Natural killer cell treated with Interleukin-12 subunit alpha and Interleukin-12 subunit beta and Interleukin-15 and Interleukin-18, amount 100 ng/mL, for 72 hours (primary cell): ENCODE results near the gene DEFB121. TPM values are rescaled to one million over a fixed set of nuclear protein-coding genes. Genes with fewer than 3 reads are reported as not detected.
"Not testable (repeated sequence)": the region's sequence is repeated elsewhere in the genome, so short reads cannot be mapped to it uniquely, and the experiment has no call there.

Experiments
- ATAC-seq, 2 donors: fragments of 150-1000 bp; cut with Tn5 transposase in 1 of 2; sonication (Bioruptor Pico), chemical (Tn5 transposase) in 1 of 2; 2 replicates each; pipeline ENCODE4 v1.10.0; 2021
- DNase-seq: peaks from one replicate; pipeline ENCODE4 v3.0.0; 2022; ENCODE audit warnings: low spot score
- H3K27ac Mint-ChIP-seq, 2 donors: 1 replicate in 1 of 2; 2 replicates in 1 of 2; pipeline ENCODE4 v1.8.0; 2022; ENCODE audit warnings: mixed read lengths in 2 of 2, mild to moderate bottlenecking in 1 of 2, moderate library complexity in 1 of 2
- H3K27me3 Mint-ChIP-seq, 2 donors: 1 replicate in 1 of 2; 2 replicates in 1 of 2; pipeline ENCODE4 v1.8.0; 2022; ENCODE audit warnings: mixed read lengths in 2 of 2
- H3K36me3 Mint-ChIP-seq: one replicate; pipeline ENCODE4 v1.8.0; 2022; ENCODE audit warnings: mixed read lengths
- H3K4me1 Mint-ChIP-seq, 2 donors: 1 replicate in 1 of 2; 2 replicates in 1 of 2; pipeline ENCODE4 v1.8.0; 2022; ENCODE audit warnings: low read depth in 2 of 2, mixed read lengths in 2 of 2, mild to moderate bottlenecking in 1 of 2
- H3K4me3 Mint-ChIP-seq: one replicate; pipeline ENCODE4 v1.8.0; 2022; ENCODE audit warnings: mixed read lengths
- H3K9me3 Mint-ChIP-seq: 2 replicates; pipeline ENCODE4 v1.8.0; 2022; ENCODE audit warnings: mixed read lengths
- total RNA-seq, 2 donors: library from RNA; stranded (reverse); gene quantifications; one replicate each; pipeline ENCODE4 v1.2.3, GENCODE V29; 2022

Gene DEFB121
- total RNA-seq, 2 donors from 2014 or later: not detected

DNA sequence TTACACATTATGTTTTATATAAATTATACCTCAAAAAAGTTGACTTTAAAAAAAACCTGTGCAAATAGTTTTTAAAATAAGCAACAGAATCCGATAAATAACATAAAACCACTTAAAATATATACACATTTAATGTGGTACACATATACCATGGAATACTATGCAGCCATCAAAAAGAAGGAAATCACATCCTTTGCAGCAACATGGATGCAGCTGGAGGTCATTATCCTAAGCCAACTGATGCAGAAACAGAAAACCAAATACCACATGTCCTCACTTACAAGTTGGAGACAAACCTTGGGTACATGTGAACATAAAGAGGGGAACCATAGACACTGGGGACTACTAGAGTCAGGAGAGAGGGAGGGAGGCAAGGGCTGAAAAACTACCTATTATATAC, 4.0 kb upstream of the DEFB121 start:
- no peaks in the 10 kb centered on the region for H3K4me1 Mint-ChIP-seq
- no peak overlapping the region for H3K27ac Mint-ChIP-seq
- DNase-seq (no peak), ATAC-seq (no peak)
- H3K4me3 Mint-ChIP-seq: no peak overlapping the region
- peaks cover 10 to 25% of the 10 kb centered on the region in 2 donors for H3K27me3 Mint-ChIP-seq
- H3K36me3 Mint-ChIP-seq: no peaks in the 10 kb centered on the region
- H3K9me3 Mint-ChIP-seq: no peaks in the 10 kb centered on the region

- DNase-seq: no peak
- H3K9me3 Mint-ChIP-seq: peaks cover 2% of the 10 kb centered on the region
- H3K4me3 Mint-ChIP-seq: no peak overlapping the region
These were observed 2.1 kb downstream of the DEFB121 start for GRCh38 chr20:31403886-31404285.

DNA sequence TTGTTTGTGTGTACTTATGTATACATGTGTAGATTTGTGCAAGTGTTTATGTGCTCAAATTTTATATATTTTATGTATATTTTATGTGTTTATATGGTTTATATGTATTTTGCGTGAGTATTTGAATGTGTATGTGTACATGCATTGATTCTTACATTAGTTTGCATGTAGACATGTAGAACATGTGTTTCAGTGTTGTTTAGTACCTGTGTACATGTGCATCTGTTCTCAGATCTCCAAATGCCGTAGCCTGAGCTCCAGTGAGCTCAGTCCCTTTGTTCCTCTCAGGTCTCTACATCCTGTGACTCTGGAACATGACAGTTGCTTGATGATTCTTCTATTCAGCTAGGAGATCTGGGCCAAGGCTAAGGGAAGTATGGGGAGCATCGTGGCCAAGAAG, 11.1 kb downstream of the DEFB121 start:
- no peaks in the 10 kb centered on the region for H3K36me3 Mint-ChIP-seq
- H3K27ac Mint-ChIP-seq: no peak overlapping the region
- DNase-seq: no peak
- ATAC-seq: no peak
- H3K4me3 Mint-ChIP-seq: no peak overlapping the region
- H3K27me3 Mint-ChIP-seq: peaks cover 11 to 25% of the 10 kb centered on the region in 2 donors
- H3K9me3 Mint-ChIP-seq: no peaks in the 10 kb centered on the region
- no peaks in the 10 kb centered on the region for H3K4me1 Mint-ChIP-seq

More at GRCh38 chr20:31403886-31404285, 2.1 kb downstream of the DEFB121 start:
- Mint-ChIP-seq H3K36me3 (no peaks in the 10 kb centered on the region), H3K4me1 (no peaks in the 10 kb centered on the region), H3K27ac (no peak overlapping the region), H3K27me3 (peaks cover 7 to 18% of the 10 kb centered on the region in 2 donors)
- no peak for ATAC-seq

- Mint-ChIP-seq H3K36me3 (no peaks in the 10 kb centered on the region), H3K27me3 (peaks cover 18 to 32% of the 10 kb centered on the region in 2 donors), H3K4me1 (no peaks in the 10 kb centered on the region), H3K4me3 (no peak overlapping the region), H3K27ac (no peak overlapping the region), H3K9me3 (no peaks in the 10 kb centered on the region)
- no peak for ATAC-seq
- no peak for DNase-seq
These were observed 13.2 kb downstream of the DEFB121 start for GRCh38 chr20:31392836-31393235.

GRCh38 chr20:31390490-31390889, 15.5 kb downstream of the DEFB121 start, which contains the start of gene DEFB119:
Gene DEFB119, minus strand, starts transcription at chr20:31390590. Its CDS starts 107 bp downstream, at chr20:31390483.
- no peak for DNase-seq
- Mint-ChIP-seq H3K4me1 (no peaks in the 10 kb centered on the region), H3K36me3 (no peaks in the 10 kb centered on the region), H3K27ac (no peak within 1 kb of the TSS), H3K9me3 (no peaks in the 10 kb centered on the region), H3K27me3 (peaks cover 18 to 35% of the 10 kb centered on the region in 2 donors), H3K4me3 (no peak within 1 kb of the TSS)
- no peak for ATAC-seq

DNA sequence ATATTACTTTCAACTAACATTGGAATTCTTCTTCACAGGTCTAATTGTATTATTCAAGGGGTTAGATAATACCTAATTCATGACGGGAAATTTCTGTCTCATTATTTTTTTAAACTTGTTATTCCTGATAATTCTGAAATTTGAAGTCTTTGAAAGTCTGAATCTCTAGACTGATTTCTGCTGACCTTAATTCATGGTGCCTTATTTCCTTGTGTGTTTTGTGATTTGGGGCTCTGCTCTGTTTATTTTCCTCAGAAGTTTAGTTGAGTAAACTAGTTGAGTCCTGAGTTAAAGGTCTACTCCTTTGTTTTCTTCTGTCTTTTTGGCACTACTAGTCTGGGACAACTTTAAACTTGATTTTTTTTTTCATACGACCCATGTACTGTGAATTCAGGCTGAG, 31.7 kb downstream of the DEFB121 start:
- DNase-seq: no peak
- H3K9me3 Mint-ChIP-seq: peaks cover 5% of the 10 kb centered on the region
- no peak for ATAC-seq
- H3K27ac Mint-ChIP-seq: no peak overlapping the region
- no peaks in the 10 kb centered on the region for H3K4me1 Mint-ChIP-seq
- H3K27me3 Mint-ChIP-seq: peaks cover 8 to 20% of the 10 kb centered on the region in 2 donors
- H3K36me3 Mint-ChIP-seq: no peaks in the 10 kb centered on the region
- H3K4me3 Mint-ChIP-seq: no peak overlapping the region

DNA sequence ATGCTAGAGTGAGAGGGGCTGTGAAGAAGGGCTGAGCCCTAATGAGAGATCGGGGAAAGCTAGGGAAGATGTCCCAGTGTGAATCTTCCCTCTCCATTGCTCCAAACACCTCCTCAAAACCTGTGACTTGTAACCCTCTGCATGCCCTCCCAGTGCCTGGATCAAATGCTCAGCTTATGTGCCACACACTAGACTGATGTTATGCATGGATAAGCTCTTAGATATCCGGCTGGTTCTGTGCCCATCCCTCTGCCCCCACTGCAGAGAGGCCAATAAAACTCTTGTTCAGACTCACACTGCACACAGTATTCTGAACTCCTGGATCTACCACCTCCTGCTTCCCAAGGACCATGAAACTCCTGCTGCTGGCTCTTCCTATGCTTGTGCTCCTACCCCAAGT, 37.7 kb downstream of the DEFB121 start, which contains the start of gene DEFB118:
TSS of gene DEFB118 (plus strand) at position 301 of the 400 bp plus-strand sequence. CDS start at position 351, 50 bp downstream.
- H3K9me3 Mint-ChIP-seq: no peaks in the 10 kb centered on the region
- H3K27ac Mint-ChIP-seq: no peak within 1 kb of the TSS
- peak in 1 of 2 donors; percentile 46 for ATAC-seq
- DNase-seq: no peak
- peaks cover 0 to 3% of the 10 kb centered on the region in 2 donors for H3K27me3 Mint-ChIP-seq
- no peaks in the 10 kb centered on the region for H3K36me3 Mint-ChIP-seq
- no peak within 1 kb of the TSS for H3K4me3 Mint-ChIP-seq
- H3K4me1 Mint-ChIP-seq: no peaks in the 10 kb centered on the region

DNA sequence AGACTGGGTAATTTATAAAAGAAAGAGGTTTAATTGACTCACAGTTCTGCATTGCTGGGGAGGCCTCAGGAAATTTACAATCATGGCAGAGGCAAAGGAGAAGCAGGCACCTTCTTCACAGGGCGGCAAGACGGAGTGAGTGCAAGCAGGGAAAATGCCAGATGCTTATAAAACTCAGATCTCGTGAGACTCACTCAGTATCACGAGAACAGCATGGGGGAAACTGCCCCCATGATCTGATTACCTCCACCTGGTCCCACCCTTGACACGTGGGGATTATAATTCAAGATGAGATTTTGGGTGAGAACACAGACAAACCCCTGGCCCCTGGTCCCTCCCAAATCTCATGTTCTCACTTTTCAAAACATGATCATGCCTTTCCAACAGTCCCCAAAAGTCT, 41.7 kb downstream of the DEFB121 start:
- H3K4me3 Mint-ChIP-seq, H3K9me3 Mint-ChIP-seq, ATAC-seq, DNase-seq, H3K4me1 Mint-ChIP-seq, H3K27me3 Mint-ChIP-seq, H3K27ac Mint-ChIP-seq, H3K36me3 Mint-ChIP-seq: not testable (repeated sequence)

DNA sequence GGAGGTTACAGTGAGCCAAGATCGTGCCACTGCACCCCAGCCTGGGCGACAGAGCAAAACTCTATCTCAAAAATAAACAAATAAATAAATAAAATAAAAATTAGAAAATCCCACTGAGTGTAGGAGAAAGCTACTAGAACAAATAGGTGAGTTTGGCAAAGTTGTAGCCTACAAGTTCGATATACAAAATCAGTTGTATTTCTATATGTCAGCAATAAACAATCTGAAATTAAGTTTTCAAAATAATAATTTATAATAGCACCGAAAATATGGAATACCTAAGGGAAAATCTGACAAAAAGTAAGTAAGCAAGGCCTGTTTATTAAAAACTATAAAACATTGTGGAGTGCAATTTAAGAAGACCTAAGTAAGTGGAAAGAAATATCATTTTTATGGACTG, 42.7 kb downstream of the DEFB121 start:
- H3K9me3 Mint-ChIP-seq: no peaks in the 10 kb centered on the region

DNA sequence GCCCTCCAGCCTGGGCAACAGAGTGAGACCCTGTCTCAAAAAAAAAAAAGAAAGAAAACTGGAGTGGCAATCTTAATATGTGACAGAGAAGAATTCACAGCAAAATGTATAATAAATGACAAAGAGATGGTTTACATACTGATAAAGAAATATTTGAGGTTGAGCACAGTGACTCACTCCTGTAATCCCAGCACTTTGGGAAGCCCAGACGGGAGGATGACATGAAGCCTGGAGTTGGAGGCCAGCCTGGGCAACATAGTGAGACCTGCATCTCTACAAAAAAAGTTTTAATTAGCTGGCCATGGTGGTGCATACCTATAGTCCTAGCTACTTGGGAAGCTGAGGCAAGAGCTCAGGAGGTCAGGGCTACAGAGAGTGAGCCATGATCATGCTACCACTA, 50.0 kb downstream of the DEFB121 start:
- H3K9me3 Mint-ChIP-seq: no peaks in the 10 kb centered on the region
- no peak for DNase-seq
- peaks cover 0 to 10% of the 10 kb centered on the region in 2 donors for H3K27me3 Mint-ChIP-seq
- H3K4me1 Mint-ChIP-seq: peaks cover 0 to under 1% of the 10 kb centered on the region in 2 donors
- ATAC-seq: no peak
- H3K4me3 Mint-ChIP-seq: no peak overlapping the region
- no peaks in the 10 kb centered on the region for H3K36me3 Mint-ChIP-seq
- H3K27ac Mint-ChIP-seq: no peak overlapping the region

More for the DNA sequence above, 42.7 kb downstream of the DEFB121 start:
- no peak for DNase-seq
- ATAC-seq: no peak
- Mint-ChIP-seq H3K27me3 (peaks cover 0 to 5% of the 10 kb centered on the region in 2 donors), H3K36me3 (no peaks in the 10 kb centered on the region), H3K4me1 (no peaks in the 10 kb centered on the region), H3K4me3 (no peak overlapping the region), H3K27ac (no peak overlapping the region)

Other genes with a start within 250 kb of the DEFB121 start
- gene DEFB115, start 148.6 kb downstream of the DEFB121 start, total RNA-seq: not detected
- not detected for gene DEFB116, start 97.6 kb downstream of the DEFB121 start, total RNA-seq
- gene DEFB118, start 37.6 kb downstream of the DEFB121 start, total RNA-seq: not detected
- gene DEFB119, start 15.6 kb downstream of the DEFB121 start, total RNA-seq: not detected
- not detected for gene DEFB123, start 34.4 kb upstream of the DEFB121 start, total RNA-seq
- gene DEFB124, start 68.9 kb upstream of the DEFB121 start, total RNA-seq: not detected
- not detected for gene REM1, start 69.1 kb upstream of the DEFB121 start, total RNA-seq
- 100 to 1,000 TPM; 233 to 257 TPM for gene HM13, start 108.2 kb upstream of the DEFB121 start, total RNA-seq
- 1 to 10 TPM in 1 of 2 donors, under 1 TPM in 1; 0.52 to 1.4 TPM for gene ID1, start 199.1 kb upstream of the DEFB121 start, total RNA-seq
- not detected for gene COX4I2, start 231.7 kb upstream of the DEFB121 start, total RNA-seq